Astrocyte of the cerebellum (primary cell): ENCODE measurements around the gene NEBL.
A peak's percentile ranks its signal among the peaks of the same experiment; 100 is the strongest.

Experiments
- DNase-seq: peaks from one replicate; pipeline ENCODE4 v3.0.0-alpha.2; 2011; ENCODE audit warnings: low read depth
- H3K4me3 ChIP-seq: 2 replicates; pipeline ENCODE4 v1.5.1; 2011; ENCODE audit warnings: mild to moderate bottlenecking, low read depth, low read length, moderate library complexity
- CTCF ChIP-seq: IDR thresholded peaks from 2 replicates; pipeline ENCODE4 v1.5.1; 2012; ENCODE audit warnings: low read length, low read depth, moderate library complexity, mild to moderate bottlenecking; ENCODE audit errors: missing control alignments
- in situ Hi-C: cut with HindIII; loops from 2 replicates; pipeline ENCODE4 v1.10.0; 2017; ENCODE audit warnings: low sequenced_read_pairs

Gene NEBL

GRCh38 chr10:20908391-20908790 lies 11.3 kb upstream of the NEBL start:
- DNase-seq: no peak
- H3K4me3 ChIP-seq: no peak overlapping the region
- no peak for TF ChIP-seq CTCF
- in situ Hi-C loops: no loop called here

- H3K4me3 ChIP-seq: no peak overlapping the region
- TF ChIP-seq CTCF: no peak
- in situ Hi-C loops: no loop called here
- no peak for DNase-seq
Measured at GRCh38 chr10:20903635-20904390, 6.7 kb upstream of the NEBL start.

- no peak overlapping the region for H3K4me3 ChIP-seq
- no peak for DNase-seq
- TF ChIP-seq CTCF: no peak
- in situ Hi-C loops: no loop called here
Measured at GRCh38 chr10:20901110-20901509, 4.0 kb upstream of the NEBL start.

GRCh38 chr10:20898866-20899535 lies 1.9 kb upstream of the NEBL start:
- DNase-seq: peak; percentile 44
- TF ChIP-seq CTCF: no peak
- H3K4me3 ChIP-seq: no peak overlapping the region
- in situ Hi-C loops: no loop called here

DNA sequence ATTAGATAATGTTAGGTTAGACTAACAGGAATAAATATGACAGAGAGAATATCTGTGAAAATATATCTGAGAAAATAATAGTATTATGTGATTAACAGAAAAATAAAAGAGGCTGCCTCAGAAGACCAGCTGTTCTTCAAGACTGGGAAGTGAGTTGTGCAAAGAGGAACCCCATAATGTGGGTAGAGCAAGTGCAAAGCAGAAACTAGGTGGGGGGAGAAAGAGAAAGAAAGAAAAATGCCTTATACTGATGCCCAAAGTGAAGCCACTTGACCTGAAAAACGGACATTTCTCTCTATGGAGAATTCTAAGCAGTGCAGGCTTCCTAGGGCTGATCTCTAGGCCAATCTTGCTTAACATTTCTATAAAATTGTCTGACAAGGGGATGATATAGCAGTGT lies 3.8 kb downstream of the NEBL start:
- in situ Hi-C loops: no loop called here
- no peak for DNase-seq
- no peak overlapping the region for H3K4me3 ChIP-seq
- TF ChIP-seq CTCF: no peak

GRCh38 chr10:20892796-20893195 lies 4.3 kb downstream of the NEBL start:
- in situ Hi-C loops: no loop called here
- no peak for DNase-seq
- no peak for TF ChIP-seq CTCF
- H3K4me3 ChIP-seq: no peak overlapping the region
